ENCODE results near the gene ZBTB37.
"Not testable (repeated sequence)": the region's sequence is repeated elsewhere in the genome, so short reads cannot be mapped to it uniquely, and the experiment has no call there.

Gene ZBTB37

DNA sequence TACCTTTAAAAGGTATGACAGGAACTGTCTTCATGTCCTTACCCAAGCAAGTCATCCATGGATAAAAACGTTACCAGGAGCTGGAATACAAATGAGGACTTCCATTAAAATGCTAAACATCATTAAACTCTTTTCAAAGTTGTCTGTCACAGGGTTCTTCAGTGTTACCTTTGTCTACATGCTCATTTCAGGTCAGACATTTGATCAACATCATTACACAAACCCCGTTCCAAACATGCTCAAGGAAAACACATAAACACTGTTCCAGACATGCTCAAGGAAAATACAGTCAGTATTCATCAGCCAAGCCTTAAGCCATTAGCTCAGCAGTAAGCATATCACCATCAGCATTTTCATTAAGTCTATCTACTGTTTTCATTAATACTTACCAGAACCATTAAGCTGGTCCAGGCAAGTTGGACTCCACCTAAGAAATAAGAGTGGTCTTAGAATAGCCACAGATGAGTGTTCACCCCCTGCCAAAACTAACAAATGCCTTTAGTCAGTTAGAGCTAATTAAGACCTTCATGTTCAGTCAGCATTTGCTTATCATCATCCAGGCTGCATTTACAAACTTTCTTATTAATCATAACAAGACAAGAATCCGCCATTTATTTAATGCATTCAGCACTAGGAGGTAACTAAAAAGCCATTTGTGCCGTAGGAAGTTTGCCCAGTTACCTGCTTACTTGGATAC is 2.6 kb upstream of the ZBTB37 start:
- FAIRE-seq: no peak

GRCh38 chr1:173866413-173867115 is 1.6 kb upstream of the ZBTB37 start:
- no peak for FAIRE-seq

- no peak for FAIRE-seq
These were observed 933 bp upstream of the ZBTB37 start for GRCh38 chr1:173867141-173867752.

DNA sequence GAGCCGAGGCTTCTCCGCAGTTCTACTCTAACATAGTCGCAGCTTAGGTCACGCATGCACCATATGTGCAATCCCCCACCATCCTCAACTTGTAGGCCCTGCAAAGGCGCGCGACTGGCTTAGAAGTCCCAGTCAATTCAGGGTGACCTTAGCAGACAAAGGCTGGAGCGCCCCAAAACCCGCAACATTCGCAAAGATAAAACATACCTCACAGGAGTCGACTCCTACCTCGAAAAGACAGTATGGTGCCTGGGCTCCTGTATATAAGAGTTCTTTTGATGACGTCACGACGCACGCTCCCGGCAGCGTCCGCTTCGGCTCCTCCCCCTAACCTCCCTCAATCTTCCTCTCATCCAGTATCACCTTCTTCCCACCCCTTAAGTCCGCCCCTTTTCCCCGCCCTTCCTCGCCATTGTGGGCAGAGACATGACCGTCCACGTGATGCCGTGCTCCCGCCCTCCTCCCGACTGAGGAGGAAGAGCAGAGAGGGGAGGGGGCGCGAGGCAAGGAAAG is 371 bp upstream of the ZBTB37 start, which contains the start of gene GAS5:
TSS of gene GAS5 (minus strand) at position 237 of the 513 bp plus-strand sequence.
- FAIRE-seq: peak; percentile 98

- no peak for FAIRE-seq
These were observed 810 bp downstream of the ZBTB37 start for GRCh38 chr1:173869021-173869359.

GRCh38 chr1:173870252-173871075 is 2.3 kb downstream of the ZBTB37 start:
- no peak for FAIRE-seq

DNA sequence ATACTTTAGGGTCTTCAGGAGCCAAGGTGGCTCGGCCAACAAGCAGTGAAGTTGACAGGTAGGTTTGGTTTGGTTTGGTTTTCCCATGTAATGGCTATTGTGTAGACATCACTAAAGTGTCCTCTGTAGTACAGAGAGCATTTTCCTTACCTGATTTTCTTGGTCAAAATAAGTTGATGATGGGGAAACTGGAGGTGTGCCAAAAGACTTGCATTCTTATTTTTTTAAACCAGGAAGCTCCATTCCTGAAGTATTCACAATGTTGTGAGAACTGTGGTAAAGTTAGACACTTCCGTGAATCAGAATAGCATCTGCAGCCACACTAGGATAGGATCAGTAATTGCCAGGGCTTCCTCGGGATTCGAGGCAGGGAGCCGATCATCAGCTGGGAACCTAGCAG is 2.9 kb downstream of the ZBTB37 start:
- FAIRE-seq: no peak

DNA sequence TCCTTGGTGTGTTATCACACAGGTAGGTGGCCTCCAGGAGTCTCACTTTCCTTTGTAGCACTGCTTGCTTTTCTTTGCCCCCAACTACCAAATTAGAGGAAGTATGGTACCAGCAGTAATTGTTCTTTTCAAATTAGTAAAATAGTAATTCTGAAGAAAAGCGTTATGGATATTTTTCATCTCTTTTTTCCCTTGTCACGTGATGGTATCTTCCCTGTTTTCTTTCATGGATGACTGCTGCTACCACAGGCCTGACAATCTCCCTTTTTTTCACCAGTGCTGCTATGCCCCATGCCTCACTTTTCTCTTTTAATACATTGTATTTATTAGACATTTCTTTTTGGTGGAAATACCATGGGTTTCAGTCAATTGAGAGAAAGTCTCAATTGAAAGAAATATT is 3.3 kb downstream of the ZBTB37 start:
- FAIRE-seq: no peak

- FAIRE-seq: no peak
These were observed 8.6 kb downstream of the ZBTB37 start for GRCh38 chr1:173876732-173877131.

DNA sequence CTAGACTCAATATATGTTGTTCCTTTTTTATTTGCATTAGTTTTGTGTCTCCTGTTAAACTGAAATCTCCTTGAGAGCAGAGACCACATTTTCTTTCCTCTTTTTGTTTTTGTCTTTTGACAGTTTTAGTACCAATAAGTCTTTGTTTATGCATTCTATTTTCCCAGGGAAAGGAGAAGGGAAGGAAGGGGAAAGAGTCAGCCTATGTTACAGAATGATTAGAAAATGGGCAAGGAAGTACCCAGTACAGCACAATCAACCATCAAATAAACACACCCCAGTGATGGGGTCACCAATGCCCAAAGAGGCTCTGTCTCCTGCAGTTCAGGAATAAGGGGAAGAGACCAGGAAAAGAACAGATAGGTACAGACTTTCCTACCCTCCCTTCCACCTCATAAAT is 10.1 kb downstream of the ZBTB37 start:
- FAIRE-seq: no peak

DNA sequence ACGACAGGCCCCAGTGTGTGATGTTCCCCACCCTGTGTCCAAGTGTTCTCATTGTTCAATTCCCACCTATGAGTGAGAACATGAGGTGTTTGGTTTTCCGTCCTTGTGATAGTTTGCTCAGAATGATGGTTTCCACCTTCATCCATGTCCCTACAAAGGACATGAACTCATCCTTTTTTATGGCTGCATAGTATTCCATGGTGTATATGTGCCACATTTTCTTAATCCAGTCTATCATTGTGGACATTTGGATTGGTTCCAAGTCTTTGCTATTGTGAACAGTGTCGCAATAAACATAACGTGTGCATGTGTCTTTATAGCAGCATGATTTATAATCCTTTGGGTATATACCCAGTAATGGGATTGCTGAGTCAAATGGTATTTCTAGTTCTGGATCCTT is 12.9 kb downstream of the ZBTB37 start:
- not testable (repeated sequence) for FAIRE-seq

GRCh38 chr1:173884701-173885100 is 16.5 kb downstream of the ZBTB37 start:
- FAIRE-seq: no peak

DNA sequence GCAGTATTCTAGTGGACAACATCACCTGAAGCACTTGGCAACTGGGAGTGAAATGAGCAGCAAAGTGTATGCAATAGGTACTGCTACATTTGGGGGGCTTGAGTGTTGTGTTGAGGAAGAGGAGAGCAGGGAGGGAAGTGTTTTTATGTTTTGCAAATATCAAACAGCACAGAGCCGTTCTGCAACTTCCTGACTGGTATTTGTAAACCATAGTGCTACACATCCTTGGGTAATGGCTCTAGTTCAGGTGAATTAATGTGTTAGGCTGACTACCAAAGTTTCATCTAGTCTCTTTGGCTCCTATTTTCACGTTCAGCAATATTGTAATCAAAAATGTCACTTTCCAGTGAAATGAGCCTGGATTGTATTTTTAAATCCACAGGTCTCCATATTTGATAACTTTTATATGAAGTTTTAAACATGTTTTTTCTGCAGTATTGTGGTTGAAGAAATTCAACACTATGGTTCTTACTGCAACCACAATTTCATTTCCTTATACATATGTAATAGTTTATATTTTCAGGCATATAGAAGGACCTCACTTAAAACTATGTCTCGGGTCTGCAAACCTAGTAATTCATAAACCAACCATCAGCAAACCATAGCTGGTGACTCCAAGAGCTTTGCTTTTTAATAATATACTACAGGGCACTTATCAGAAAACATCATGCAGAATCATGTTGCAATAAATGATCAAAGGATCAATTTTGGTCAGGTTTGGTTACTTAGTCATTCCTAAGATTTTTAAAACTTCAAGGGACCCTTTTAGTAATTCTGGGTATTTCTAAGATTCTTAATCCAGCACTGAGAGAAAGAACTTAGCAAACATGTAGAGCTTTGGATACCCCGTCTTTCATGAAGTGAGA is 18.8 kb downstream of the ZBTB37 start:
- no peak for FAIRE-seq

- FAIRE-seq: no peak
These were observed 19.4 kb downstream of the ZBTB37 start for GRCh38 chr1:173887627-173888026.

DNA sequence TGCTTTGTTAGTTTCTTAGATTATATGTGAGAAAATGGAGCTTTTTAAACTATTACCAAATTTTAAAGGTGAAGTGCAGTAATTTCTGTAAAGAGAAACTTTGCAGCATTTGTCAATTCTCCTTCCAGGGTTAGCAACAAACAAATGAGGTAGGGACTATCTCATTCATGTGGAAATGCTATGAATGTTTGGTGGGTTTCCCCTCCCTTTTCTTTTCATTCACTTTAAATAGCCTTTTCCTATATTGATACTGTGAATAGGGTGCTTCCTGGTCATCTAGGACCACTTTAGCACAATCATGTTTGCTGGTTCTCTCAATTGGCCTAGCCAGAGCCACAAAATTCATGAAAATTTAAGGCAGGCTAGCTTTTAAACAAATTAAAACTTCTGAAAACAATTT is 20.6 kb downstream of the ZBTB37 start:
- FAIRE-seq: no peak

DNA sequence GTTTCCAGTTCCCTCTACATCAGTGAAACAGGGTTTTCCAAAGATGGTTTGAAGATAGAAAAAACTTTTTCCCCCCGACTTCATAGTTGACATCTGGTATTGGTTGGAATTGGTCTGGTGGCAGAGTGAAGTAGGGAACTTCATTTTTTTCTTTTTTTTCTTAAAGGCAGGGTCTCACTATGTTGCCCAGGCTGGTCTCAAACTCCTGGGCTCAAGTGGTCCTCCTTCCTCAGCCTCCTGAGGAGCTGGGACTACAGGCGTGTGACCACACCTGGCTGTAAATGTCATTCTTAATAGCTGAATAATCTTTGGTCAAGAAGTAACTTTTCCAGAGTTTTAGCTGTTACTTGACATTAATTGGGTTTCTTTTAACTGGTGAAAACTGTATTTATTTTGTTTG is 21.7 kb downstream of the ZBTB37 start:
- no peak for FAIRE-seq

DNA sequence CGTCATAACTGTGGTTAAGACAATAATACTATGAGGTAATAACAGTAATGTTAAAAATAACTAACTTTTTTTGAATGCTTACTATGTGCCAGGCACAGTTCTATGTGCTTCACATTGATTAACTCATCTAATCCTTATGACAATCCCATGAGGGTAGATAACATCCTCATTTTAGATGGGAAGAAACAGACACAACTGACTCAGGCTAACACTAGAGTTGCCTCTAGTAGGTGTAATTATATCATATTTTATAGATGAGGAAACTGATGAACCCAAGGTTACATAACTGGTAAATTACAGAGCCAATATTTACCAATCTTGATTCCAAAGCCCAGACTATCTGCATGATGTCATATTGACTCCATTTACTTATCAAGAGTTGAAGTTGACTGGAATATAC is 25.4 kb downstream of the ZBTB37 start:
- no peak for FAIRE-seq

GRCh38 chr1:173894189-173894588 is 26.0 kb downstream of the ZBTB37 start:
- FAIRE-seq: no peak

GRCh38 chr1:173900427-173900826 is 32.2 kb downstream of the ZBTB37 start:
- FAIRE-seq: no peak

- FAIRE-seq: no peak
These were observed 32.8 kb downstream of the ZBTB37 start for GRCh38 chr1:173900992-173901391.

DNA sequence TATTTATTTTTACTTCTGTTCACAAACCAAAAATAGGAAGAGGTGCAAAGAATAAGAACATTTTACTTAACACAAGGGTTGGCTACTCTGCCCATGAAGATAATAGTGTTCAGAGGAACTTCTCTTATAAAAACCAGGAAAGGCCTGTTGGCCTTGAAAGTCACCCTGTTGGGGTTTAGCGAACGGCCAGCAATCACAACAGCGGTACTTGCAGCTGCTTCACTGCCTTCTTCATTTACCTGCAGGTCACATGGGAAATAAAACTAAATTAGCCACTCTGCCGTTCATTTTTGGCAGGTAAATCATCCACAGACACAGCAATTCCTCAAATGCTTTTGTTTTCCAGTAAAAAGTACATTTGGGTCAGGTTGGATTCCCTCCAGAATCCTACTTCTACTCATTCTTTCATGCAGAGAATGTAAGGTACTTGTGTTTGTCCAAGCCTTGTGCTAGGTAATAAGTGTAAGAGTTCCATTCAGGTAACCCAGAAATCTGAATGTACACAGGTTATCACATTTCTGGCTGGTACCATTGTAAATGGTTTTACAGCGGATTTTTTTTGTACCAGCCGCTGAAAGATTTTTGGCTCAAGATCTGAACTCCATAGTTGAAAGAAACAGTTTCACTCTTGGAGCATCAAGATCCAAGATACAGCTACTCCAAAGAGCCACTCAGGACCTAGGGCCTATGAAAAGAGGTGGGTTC is 35.8 kb downstream of the ZBTB37 start:
- no peak for FAIRE-seq

GRCh38 chr1:173913111-173913510 is 44.9 kb downstream of the ZBTB37 start:
- FAIRE-seq: no peak

Measured in A204.1 (cell line).